ENCODE data around the gene FADS1. TPM values are rescaled to one million over a fixed set of nuclear protein-coding genes. Genes with fewer than 3 reads are reported as not detected.

FADS1 gene
- total and polyA plus RNA-seq, 4 donors: 63.6 to 94.9 (median 91.9) TPM

GRCh38 chr11:61779666-61780525, 36.9 kb downstream of the FADS1 start:
- Histone ChIP-seq H3K36me3 (ENCODE audit: control insufficient read depth, insufficient read depth, low read length) (peaks cover 68% of the 10 kb centered on the region), H3K27me3 (ENCODE audit: control insufficient read depth, insufficient read depth, low read length) (no peaks in the 10 kb centered on the region), H3K27ac (ENCODE audit: low read depth, low read length) (no peak overlapping the region), H3K4me1 (ENCODE audit: control insufficient read depth, insufficient read depth, low read length) (peaks cover 21% of the 10 kb centered on the region), H3K9me3 (ENCODE audit: control insufficient read depth, insufficient read depth, low read length) (no peaks in the 10 kb centered on the region), H3K4me3 (ENCODE audit: low read depth, low read length) (no peak overlapping the region)
- no peak for DNase-seq (ENCODE audit: low read depth in 4 of 6, low spot score in 6 of 6)
- WGBS (ENCODE audit: insufficient coverage): 87% methylated on average over 14 of the region's 14 CpGs

GRCh38 chr11:61778920-61779650, 37.7 kb downstream of the FADS1 start:
- Histone ChIP-seq H3K4me1 (ENCODE audit: control insufficient read depth, insufficient read depth, low read length) (peaks cover 24% of the 10 kb centered on the region), H3K27ac (ENCODE audit: low read depth, low read length) (no peak overlapping the region), H3K36me3 (ENCODE audit: control insufficient read depth, insufficient read depth, low read length) (peaks cover 60% of the 10 kb centered on the region), H3K9me3 (ENCODE audit: control insufficient read depth, insufficient read depth, low read length) (no peaks in the 10 kb centered on the region), H3K27me3 (ENCODE audit: control insufficient read depth, insufficient read depth, low read length) (no peaks in the 10 kb centered on the region), H3K4me3 (ENCODE audit: low read depth, low read length) (no peak overlapping the region)
- 83% methylated on average over 14 of the region's 24 CpGs for WGBS (ENCODE audit: insufficient coverage)
- DNase-seq (ENCODE audit: low read depth in 4 of 6, low spot score in 6 of 6): no peak

- Histone ChIP-seq H3K4me3 (ENCODE audit: low read depth, low read length) (no peak overlapping the region), H3K4me1 (ENCODE audit: control insufficient read depth, insufficient read depth, low read length) (peaks cover 31% of the 10 kb centered on the region), H3K9me3 (ENCODE audit: control insufficient read depth, insufficient read depth, low read length) (no peaks in the 10 kb centered on the region), H3K36me3 (ENCODE audit: control insufficient read depth, insufficient read depth, low read length) (peaks cover 55% of the 10 kb centered on the region), H3K27ac (ENCODE audit: low read depth, low read length) (no peak overlapping the region), H3K27me3 (ENCODE audit: control insufficient read depth, insufficient read depth, low read length) (no peaks in the 10 kb centered on the region)
- DNase-seq (ENCODE audit: low read depth in 4 of 6, low spot score in 6 of 6): no peak
- WGBS (ENCODE audit: insufficient coverage): 91% methylated on average over 10 of the region's 11 CpGs
Observed at GRCh38 chr11:61778357-61778886, 38.4 kb downstream of the FADS1 start.

GRCh38 chr11:61777234-61778090, 39.3 kb downstream of the FADS1 start:
- H3K9me3 ChIP-seq (ENCODE audit: control insufficient read depth, insufficient read depth, low read length): no peaks in the 10 kb centered on the region
- H3K4me3 ChIP-seq (ENCODE audit: low read depth, low read length): peak overlapping the region; percentile 18
- H3K27ac ChIP-seq (ENCODE audit: low read depth, low read length): no peak overlapping the region
- WGBS (ENCODE audit: insufficient coverage): 25% methylated on average over 58 of the region's 67 CpGs
- no peaks in the 10 kb centered on the region for H3K27me3 ChIP-seq (ENCODE audit: control insufficient read depth, insufficient read depth, low read length)
- H3K36me3 ChIP-seq (ENCODE audit: control insufficient read depth, insufficient read depth, low read length): peaks cover 51% of the 10 kb centered on the region
- DNase-seq (ENCODE audit: low read depth in 4 of 6, low spot score in 6 of 6): peak in 3 of 6 donors; percentile 17 to 86 (median 75)
- H3K4me1 ChIP-seq (ENCODE audit: control insufficient read depth, insufficient read depth, low read length): peaks cover 38% of the 10 kb centered on the region

GRCh38 chr11:61776561-61777075, 40.2 kb downstream of the FADS1 start:
- 67% methylated on average over 9 of the region's 9 CpGs for WGBS (ENCODE audit: insufficient coverage)
- H3K27ac ChIP-seq (ENCODE audit: low read depth, low read length): no peak overlapping the region
- H3K36me3 ChIP-seq (ENCODE audit: control insufficient read depth, insufficient read depth, low read length): peaks cover 54% of the 10 kb centered on the region
- H3K9me3 ChIP-seq (ENCODE audit: control insufficient read depth, insufficient read depth, low read length): no peaks in the 10 kb centered on the region
- H3K4me3 ChIP-seq (ENCODE audit: low read depth, low read length): no peak overlapping the region
- H3K4me1 ChIP-seq (ENCODE audit: control insufficient read depth, insufficient read depth, low read length): peaks cover 45% of the 10 kb centered on the region
- peak in 2 of 6 donors; percentile 18 to 51 for DNase-seq (ENCODE audit: low read depth in 4 of 6, low spot score in 6 of 6)
- no peaks in the 10 kb centered on the region for H3K27me3 ChIP-seq (ENCODE audit: control insufficient read depth, insufficient read depth, low read length)

GRCh38 chr11:61775606-61776554, 40.9 kb downstream of the FADS1 start:
- H3K9me3 ChIP-seq (ENCODE audit: control insufficient read depth, insufficient read depth, low read length): no peaks in the 10 kb centered on the region
- no peak for DNase-seq (ENCODE audit: low read depth in 4 of 6, low spot score in 6 of 6)
- no peaks in the 10 kb centered on the region for H3K27me3 ChIP-seq (ENCODE audit: control insufficient read depth, insufficient read depth, low read length)
- H3K4me1 ChIP-seq (ENCODE audit: control insufficient read depth, insufficient read depth, low read length): peaks cover 47% of the 10 kb centered on the region
- no peak overlapping the region for H3K4me3 ChIP-seq (ENCODE audit: low read depth, low read length)
- H3K36me3 ChIP-seq (ENCODE audit: control insufficient read depth, insufficient read depth, low read length): peaks cover 49% of the 10 kb centered on the region
- H3K27ac ChIP-seq (ENCODE audit: low read depth, low read length): no peak overlapping the region
- 85% methylated on average over 20 of the region's 20 CpGs for WGBS (ENCODE audit: insufficient coverage)

GRCh38 chr11:61775106-61775505, 41.7 kb downstream of the FADS1 start:
- H3K36me3 ChIP-seq (ENCODE audit: control insufficient read depth, insufficient read depth, low read length): peaks cover 42% of the 10 kb centered on the region
- no peak overlapping the region for H3K4me3 ChIP-seq (ENCODE audit: low read depth, low read length)
- peaks cover 47% of the 10 kb centered on the region for H3K4me1 ChIP-seq (ENCODE audit: control insufficient read depth, insufficient read depth, low read length)
- no peaks in the 10 kb centered on the region for H3K9me3 ChIP-seq (ENCODE audit: control insufficient read depth, insufficient read depth, low read length)
- H3K27me3 ChIP-seq (ENCODE audit: control insufficient read depth, insufficient read depth, low read length): no peaks in the 10 kb centered on the region
- DNase-seq (ENCODE audit: low read depth in 4 of 6, low spot score in 6 of 6): no peak
- WGBS (ENCODE audit: insufficient coverage): 92% methylated on average over 6 of the region's 6 CpGs
- no peak overlapping the region for H3K27ac ChIP-seq (ENCODE audit: low read depth, low read length)

GRCh38 chr11:61774411-61774810, 42.4 kb downstream of the FADS1 start:
- no peak overlapping the region for H3K27ac ChIP-seq (ENCODE audit: low read depth, low read length)
- WGBS (ENCODE audit: insufficient coverage): 85% methylated on average over 7 of the region's 12 CpGs
- H3K27me3 ChIP-seq (ENCODE audit: control insufficient read depth, insufficient read depth, low read length): no peaks in the 10 kb centered on the region
- H3K36me3 ChIP-seq (ENCODE audit: control insufficient read depth, insufficient read depth, low read length): peaks cover 41% of the 10 kb centered on the region
- no peak overlapping the region for H3K4me3 ChIP-seq (ENCODE audit: low read depth, low read length)
- DNase-seq (ENCODE audit: low read depth in 4 of 6, low spot score in 6 of 6): no peak
- no peaks in the 10 kb centered on the region for H3K9me3 ChIP-seq (ENCODE audit: control insufficient read depth, insufficient read depth, low read length)
- peaks cover 47% of the 10 kb centered on the region for H3K4me1 ChIP-seq (ENCODE audit: control insufficient read depth, insufficient read depth, low read length)
